ENCODE results near the gene KIF1A. TPM values are rescaled to one million over a fixed set of nuclear protein-coding genes. Genes with fewer than 3 reads are reported as not detected.

Gene KIF1A
- polyA plus RNA-seq, 1 donor from 2014 or later, result 63.4 TPM

DNA sequence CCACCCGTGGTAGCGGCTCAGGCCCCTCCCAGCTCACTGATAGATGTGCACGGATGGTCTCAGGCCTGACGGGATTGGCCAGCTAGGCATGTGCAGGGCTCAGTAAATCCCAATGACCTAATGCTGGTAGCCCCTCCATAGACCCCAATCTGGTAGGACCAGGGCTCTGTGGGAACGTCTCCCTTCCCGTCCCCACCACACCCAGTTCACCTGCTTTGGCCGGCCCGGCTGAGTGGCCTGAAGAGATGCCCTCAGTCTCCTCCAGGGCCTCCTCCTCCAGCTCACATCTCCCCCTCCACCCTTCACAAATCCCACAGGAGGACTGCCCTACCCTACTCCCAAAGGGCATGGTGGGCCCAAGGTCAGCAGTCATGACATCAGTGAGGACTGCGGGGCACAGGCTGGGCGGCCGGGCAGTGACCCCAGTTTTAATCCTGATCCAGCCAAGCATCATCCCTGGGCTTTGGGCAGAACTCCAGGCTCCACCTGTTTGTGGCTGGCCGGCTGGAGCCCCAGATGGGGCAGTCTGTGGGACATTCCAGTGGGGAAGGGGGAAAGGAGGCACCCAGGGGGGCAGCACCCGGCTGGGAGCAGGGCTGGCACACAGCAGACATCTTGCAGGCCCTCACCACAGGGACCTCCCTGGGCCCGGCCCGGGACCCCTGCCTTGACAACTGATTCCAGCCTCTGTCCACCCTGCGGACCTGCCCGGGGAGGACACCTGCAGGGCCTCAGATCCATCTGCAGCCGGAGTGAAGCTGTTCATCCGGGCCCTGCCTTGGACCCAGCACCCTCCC lies 2.3 kb downstream of the KIF1A start:
- Histone ChIP-seq H3K4me2 (ENCODE audit: low read length) (peak overlapping the region; percentile 91), H3F3A (ENCODE audit: insufficient read depth, low read length, poor library complexity, severe bottlenecking) (peaks cover 6% of the 10 kb centered on the region), H3K9me3 (ENCODE audit: low read length) (peaks cover 18% of the 10 kb centered on the region), H3K27me3 (ENCODE audit: insufficient read depth, low read depth, low read length) (no peaks in the 10 kb centered on the region), H3K9me2 (ENCODE audit: insufficient read depth, low read length) (no peaks in the 10 kb centered on the region), H4K20me1 (ENCODE audit: insufficient read depth) (peaks cover 3% of the 10 kb centered on the region), H3K9ac (ENCODE audit: low read length) (peak overlapping the region; percentile 98), H2AFZ (ENCODE audit: low read depth, low read length) (no peak overlapping the region), H3K4me3 (ENCODE audit: low read length) (peak overlapping the region; percentile 96), H3K36me3 (ENCODE audit: insufficient read depth, low read length) (peaks cover 5% of the 10 kb centered on the region), H3K27ac (ENCODE audit: low read length) (peak overlapping the region; percentile 87), H3K79me2 (replicated peaks; ENCODE audit: insufficient read depth, low read length) (peaks cover 52% of the 10 kb centered on the region)
- no peak for TF ChIP-seq TAF1 (IDR thresholded peaks at IDR 0.05; ENCODE audit: low read depth)
- TF ChIP-seq, protein P1, sequence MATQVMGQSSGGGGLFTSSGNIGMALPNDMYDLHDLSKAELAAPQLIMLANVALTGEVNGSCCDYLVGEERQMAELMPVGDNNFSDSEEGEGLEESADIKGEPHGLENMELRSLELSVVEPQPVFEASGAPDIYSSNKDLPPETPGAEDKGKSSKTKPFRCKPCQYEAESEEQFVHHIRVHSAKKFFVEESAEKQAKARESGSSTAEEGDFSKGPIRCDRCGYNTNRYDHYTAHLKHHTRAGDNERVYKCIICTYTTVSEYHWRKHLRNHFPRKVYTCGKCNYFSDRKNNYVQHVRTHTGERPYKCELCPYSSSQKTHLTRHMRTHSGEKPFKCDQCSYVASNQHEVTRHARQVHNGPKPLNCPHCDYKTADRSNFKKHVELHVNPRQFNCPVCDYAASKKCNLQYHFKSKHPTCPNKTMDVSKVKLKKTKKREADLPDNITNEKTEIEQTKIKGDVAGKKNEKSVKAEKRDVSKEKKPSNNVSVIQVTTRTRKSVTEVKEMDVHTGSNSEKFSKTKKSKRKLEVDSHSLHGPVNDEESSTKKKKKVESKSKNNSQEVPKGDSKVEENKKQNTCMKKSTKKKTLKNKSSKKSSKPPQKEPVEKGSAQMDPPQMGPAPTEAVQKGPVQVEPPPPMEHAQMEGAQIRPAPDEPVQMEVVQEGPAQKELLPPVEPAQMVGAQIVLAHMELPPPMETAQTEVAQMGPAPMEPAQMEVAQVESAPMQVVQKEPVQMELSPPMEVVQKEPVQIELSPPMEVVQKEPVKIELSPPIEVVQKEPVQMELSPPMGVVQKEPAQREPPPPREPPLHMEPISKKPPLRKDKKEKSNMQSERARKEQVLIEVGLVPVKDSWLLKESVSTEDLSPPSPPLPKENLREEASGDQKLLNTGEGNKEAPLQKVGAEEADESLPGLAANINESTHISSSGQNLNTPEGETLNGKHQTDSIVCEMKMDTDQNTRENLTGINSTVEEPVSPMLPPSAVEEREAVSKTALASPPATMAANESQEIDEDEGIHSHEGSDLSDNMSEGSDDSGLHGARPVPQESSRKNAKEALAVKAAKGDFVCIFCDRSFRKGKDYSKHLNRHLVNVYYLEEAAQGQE (IDR thresholded peaks at IDR 0.05; ENCODE audit: borderline replicate concordance), result no peak
- TF ChIP-seq, protein P2, sequence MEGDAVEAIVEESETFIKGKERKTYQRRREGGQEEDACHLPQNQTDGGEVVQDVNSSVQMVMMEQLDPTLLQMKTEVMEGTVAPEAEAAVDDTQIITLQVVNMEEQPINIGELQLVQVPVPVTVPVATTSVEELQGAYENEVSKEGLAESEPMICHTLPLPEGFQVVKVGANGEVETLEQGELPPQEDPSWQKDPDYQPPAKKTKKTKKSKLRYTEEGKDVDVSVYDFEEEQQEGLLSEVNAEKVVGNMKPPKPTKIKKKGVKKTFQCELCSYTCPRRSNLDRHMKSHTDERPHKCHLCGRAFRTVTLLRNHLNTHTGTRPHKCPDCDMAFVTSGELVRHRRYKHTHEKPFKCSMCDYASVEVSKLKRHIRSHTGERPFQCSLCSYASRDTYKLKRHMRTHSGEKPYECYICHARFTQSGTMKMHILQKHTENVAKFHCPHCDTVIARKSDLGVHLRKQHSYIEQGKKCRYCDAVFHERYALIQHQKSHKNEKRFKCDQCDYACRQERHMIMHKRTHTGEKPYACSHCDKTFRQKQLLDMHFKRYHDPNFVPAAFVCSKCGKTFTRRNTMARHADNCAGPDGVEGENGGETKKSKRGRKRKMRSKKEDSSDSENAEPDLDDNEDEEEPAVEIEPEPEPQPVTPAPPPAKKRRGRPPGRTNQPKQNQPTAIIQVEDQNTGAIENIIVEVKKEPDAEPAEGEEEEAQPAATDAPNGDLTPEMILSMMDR (IDR thresholded peaks at IDR 0.05; ENCODE audit: poor library complexity, severe bottlenecking), result no peak
- TF ChIP-seq RAD21 (conservative IDR thresholded peaks at IDR 0.05), result no peak
- TF ChIP-seq POLR2AphosphoS5 (IDR thresholded peaks at IDR 0.05), result no peak
- TF ChIP-seq EP300 (conservative IDR thresholded peaks at IDR 0.05; ENCODE audit: poor library complexity, severe bottlenecking), result no peak
- no peak for TF ChIP-seq EZH2 (IDR thresholded peaks at IDR 0.05; ENCODE audit: borderline replicate concordance, insufficient read depth, low read length, poor library complexity, severe bottlenecking)
- no peak for TF ChIP-seq MXI1 (conservative IDR thresholded peaks at IDR 0.05; ENCODE audit: poor library complexity, severe bottlenecking)
- no peak for TF ChIP-seq SMC3 (conservative IDR thresholded peaks at IDR 0.05; ENCODE audit: poor library complexity)

DNA sequence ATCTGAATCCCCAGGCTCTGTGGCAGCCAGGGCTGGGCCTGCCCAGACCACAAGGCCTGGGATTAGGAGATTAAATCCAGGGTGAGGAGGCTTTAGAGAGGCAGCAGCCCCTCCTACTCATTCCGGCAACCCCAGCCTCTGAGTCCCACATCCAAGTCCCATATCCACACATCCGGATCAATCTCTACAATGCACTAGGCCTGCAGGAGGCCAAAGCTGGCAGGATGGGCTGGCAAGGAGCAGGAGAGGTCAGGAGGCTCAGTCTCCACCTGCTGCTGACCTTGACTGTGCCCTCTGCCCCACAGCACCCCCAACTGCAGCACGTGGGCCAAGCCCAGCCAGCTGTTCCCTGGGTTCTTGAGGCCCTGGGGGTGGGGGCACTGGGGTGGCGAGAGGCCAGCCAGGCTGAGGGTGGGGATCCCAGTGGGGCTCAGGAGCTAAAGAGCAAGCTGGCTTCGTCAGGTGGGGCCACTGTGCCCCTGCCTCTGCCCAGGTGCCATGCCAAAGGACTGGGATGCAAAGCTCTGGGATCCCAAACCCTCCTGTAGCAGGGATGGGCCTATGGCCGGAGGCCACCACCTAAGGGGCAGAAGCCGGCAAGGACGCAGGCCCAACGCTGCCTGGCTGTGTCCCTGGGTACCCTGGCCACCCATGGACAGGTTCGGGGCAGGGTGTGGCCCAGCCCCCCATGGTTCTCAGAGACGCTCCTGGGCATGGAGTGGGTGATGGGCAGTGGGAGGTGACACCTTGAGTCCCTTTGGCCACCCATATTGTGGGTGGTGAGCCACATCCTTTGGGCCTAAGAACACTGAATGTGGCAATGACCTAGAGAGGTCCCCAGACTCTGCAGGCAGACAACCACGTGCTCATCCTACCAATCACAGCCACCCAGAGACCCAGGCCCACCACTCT lies 3.2 kb downstream of the KIF1A start:
- H2AFZ ChIP-seq (ENCODE audit: low read depth, low read length), result no peak overlapping the region
- H3K79me2 ChIP-seq (replicated peaks; ENCODE audit: insufficient read depth, low read length), result peaks cover 56% of the 10 kb centered on the region
- peaks cover 26% of the 10 kb centered on the region for H3K9me3 ChIP-seq (ENCODE audit: low read length)
- no peaks in the 10 kb centered on the region for H3K27me3 ChIP-seq (ENCODE audit: insufficient read depth, low read depth, low read length)
- peaks cover 7% of the 10 kb centered on the region for H3F3A ChIP-seq (ENCODE audit: insufficient read depth, low read length, poor library complexity, severe bottlenecking)
- no peak overlapping the region for H3K4me2 ChIP-seq (ENCODE audit: low read length)
- peaks cover 3% of the 10 kb centered on the region for H4K20me1 ChIP-seq (ENCODE audit: insufficient read depth)
- H3K36me3 ChIP-seq (ENCODE audit: insufficient read depth, low read length), result peaks cover 14% of the 10 kb centered on the region
- H3K27ac ChIP-seq (ENCODE audit: low read length), result no peak overlapping the region
- peak overlapping the region; percentile 96 for H3K4me3 ChIP-seq (ENCODE audit: low read length)
- TF ChIP-seq POLR2AphosphoS5 (IDR thresholded peaks at IDR 0.05) (no peak), MXI1 (conservative IDR thresholded peaks at IDR 0.05; ENCODE audit: poor library complexity, severe bottlenecking) (no peak), TAF1 (IDR thresholded peaks at IDR 0.05; ENCODE audit: low read depth) (no peak), RAD21 (conservative IDR thresholded peaks at IDR 0.05) (no peak), SMC3 (conservative IDR thresholded peaks at IDR 0.05; ENCODE audit: poor library complexity) (no peak), EZH2 (IDR thresholded peaks at IDR 0.05; ENCODE audit: borderline replicate concordance, insufficient read depth, low read length, poor library complexity, severe bottlenecking) (no peak), EP300 (conservative IDR thresholded peaks at IDR 0.05; ENCODE audit: poor library complexity, severe bottlenecking) (no peak)
- TF ChIP-seq, protein P1 (IDR thresholded peaks at IDR 0.05; ENCODE audit: borderline replicate concordance), result no peak
- TF ChIP-seq, protein P2 (IDR thresholded peaks at IDR 0.05; ENCODE audit: poor library complexity, severe bottlenecking), result no peak
- no peak overlapping the region for H3K9ac ChIP-seq (ENCODE audit: low read length)
- H3K9me2 ChIP-seq (ENCODE audit: insufficient read depth, low read length), result no peaks in the 10 kb centered on the region
